ENCODE data around the gene EXOC2. TPM values are rescaled to one million over a fixed set of nuclear protein-coding genes. Genes with fewer than 3 reads are reported as not detected.

EXOC2 gene
- polyA plus RNA-seq, 1 donor (not counting 4 experiments of a cell fraction or from before 2014, with no cell fraction given): 28.4 TPM

DNA sequence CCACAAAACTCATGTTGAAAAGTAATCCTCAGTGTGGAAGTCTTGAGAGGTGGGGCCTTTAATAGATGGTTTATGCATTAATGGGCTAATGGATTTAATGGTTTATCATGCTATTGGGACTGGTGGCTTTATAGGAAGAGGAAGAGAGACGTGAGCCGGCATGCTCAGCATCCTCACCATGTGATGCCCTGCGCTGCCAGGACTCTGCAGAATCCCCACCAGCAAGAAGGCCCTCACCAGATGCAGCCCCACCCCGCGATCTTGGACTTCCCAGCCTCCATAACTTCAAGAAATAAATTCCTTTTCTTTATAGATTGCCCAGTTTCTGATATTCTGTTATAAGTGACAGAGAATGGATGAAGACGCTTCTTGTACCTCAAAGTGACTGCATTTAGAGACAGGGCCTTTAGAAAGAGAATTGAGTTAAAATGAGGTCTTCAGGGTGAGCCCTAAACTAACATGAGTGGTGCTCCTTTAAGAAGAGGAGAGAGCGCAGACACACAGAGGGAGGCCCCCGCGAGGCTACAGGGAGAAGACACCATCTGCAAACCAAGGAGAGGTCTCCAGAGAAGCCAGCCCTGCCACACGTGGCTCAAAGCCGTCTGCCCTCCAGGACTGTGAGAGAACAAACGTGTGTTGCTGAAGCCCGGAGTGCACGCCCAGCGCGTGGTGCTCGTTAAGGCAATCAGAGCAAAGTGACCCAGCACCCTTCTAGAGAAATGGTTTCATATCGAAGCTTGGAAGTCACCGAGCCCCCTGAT, 244.5 kb downstream of the EXOC2 start:
- TF ChIP-seq EZH2 (IDR thresholded peaks at IDR 0.05; ENCODE audit: low read length): no peak
- TF ChIP-seq, protein P1, sequence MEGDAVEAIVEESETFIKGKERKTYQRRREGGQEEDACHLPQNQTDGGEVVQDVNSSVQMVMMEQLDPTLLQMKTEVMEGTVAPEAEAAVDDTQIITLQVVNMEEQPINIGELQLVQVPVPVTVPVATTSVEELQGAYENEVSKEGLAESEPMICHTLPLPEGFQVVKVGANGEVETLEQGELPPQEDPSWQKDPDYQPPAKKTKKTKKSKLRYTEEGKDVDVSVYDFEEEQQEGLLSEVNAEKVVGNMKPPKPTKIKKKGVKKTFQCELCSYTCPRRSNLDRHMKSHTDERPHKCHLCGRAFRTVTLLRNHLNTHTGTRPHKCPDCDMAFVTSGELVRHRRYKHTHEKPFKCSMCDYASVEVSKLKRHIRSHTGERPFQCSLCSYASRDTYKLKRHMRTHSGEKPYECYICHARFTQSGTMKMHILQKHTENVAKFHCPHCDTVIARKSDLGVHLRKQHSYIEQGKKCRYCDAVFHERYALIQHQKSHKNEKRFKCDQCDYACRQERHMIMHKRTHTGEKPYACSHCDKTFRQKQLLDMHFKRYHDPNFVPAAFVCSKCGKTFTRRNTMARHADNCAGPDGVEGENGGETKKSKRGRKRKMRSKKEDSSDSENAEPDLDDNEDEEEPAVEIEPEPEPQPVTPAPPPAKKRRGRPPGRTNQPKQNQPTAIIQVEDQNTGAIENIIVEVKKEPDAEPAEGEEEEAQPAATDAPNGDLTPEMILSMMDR (optimal IDR thresholded peaks at IDR 0.05 in 1 of 3, IDR thresholded peaks at IDR 0.05 in 1 of 3, conservative IDR thresholded peaks at IDR 0.05 in 1 of 3; ENCODE audit: extremely low read depth in 1 of 3, insufficient read depth in 2 of 3, low read length in 3 of 3): no peak
- dilution Hi-C loops (cut with MboI; ENCODE audit: extremely low pct_ligation_motif_present, low sequenced_read_pairs): no loop called here
- FAIRE-seq: no peak

DNA sequence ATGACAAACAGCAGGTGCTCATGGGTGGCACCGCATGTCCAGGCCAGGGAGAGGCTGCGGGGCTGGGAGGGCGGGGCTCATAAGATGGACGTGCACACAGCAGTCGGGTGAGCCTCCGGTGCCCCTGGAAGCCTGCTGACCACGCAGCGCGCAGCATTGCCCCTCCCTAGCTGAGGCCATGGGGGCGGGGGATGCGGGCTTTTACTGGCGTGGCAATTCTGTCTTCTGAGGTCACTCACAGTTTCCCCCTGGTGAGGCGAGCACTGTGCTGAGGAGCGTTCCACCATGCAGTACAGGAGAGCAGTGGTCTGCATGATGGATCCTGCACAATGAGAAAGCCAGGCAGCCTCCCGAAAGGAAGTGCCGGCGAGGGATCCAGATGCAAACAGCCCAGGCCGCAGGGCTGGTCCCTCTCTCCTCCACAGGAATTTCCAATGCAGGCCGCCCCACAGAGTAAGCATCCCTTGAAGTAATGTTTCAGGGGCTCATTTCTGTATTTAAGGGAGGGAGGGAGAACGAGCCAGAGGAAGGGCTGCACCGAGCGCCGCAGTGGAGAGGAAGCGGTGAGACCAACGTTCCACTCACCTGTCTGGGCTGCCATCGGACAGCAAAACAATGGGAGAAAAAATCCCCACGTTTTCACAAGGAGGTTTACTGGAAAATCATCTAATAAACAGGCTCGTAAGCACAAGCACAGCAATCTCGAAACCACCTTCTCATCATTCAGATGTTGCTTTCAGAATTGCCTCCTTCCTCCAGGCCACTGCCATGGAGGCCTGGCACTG, 245.4 kb downstream of the EXOC2 start:
- DNase-seq (ENCODE audit: low read depth, low spot score) (no peak), FAIRE-seq (no peak)
- Histone ChIP-seq H3K9me1 (ENCODE audit: control insufficient read depth, extremely low read depth, insufficient read depth, low read length) (no peaks in the 10 kb centered on the region), H3K27ac (ENCODE audit: control insufficient read depth, insufficient read depth, low read length) (no peak overlapping the region), H3K27me3 (ENCODE audit: control insufficient read depth, extremely low read depth, insufficient read depth, low read length) (no peaks in the 10 kb centered on the region), H3K9ac (ENCODE audit: control insufficient read depth, extremely low read depth, insufficient read depth, low read length) (no peak overlapping the region), H3K36me3 (ENCODE audit: control insufficient read depth in 2 of 2, extremely low read depth in 1 of 2, insufficient read depth in 2 of 2, low read length in 2 of 2) (no peaks in the 10 kb centered on the region), H3K9me3 (ENCODE audit: control insufficient read depth, low read depth, low read length) (no peaks in the 10 kb centered on the region), H3K4me1 (ENCODE audit: control insufficient read depth, extremely low read depth, insufficient read depth, low read length) (no peaks in the 10 kb centered on the region), H3K79me2 (ENCODE audit: control insufficient read depth, insufficient read depth, low read length) (no peaks in the 10 kb centered on the region), H2AFZ (ENCODE audit: control insufficient read depth, low read length) (no peak overlapping the region), H3K4me3 (ENCODE audit: control insufficient read depth in 2 of 3, extremely low read depth in 1 of 3, insufficient read depth in 2 of 3, low read depth in 1 of 3, low read length in 3 of 3) (no peak overlapping the region), H4K20me1 (ENCODE audit: control insufficient read depth, extremely low read depth, insufficient read depth, low read length) (no peaks in the 10 kb centered on the region), H3K4me2 (ENCODE audit: control insufficient read depth, extremely low read depth, insufficient read depth, low read depth, low read length) (no peak overlapping the region)
- dilution Hi-C loops (cut with MboI; ENCODE audit: extremely low pct_ligation_motif_present, low sequenced_read_pairs): no loop called here
- no peak for TF ChIP-seq EZH2 (IDR thresholded peaks at IDR 0.05; ENCODE audit: low read length)
- TF ChIP-seq, protein P1 (optimal IDR thresholded peaks at IDR 0.05 in 1 of 3, IDR thresholded peaks at IDR 0.05 in 1 of 3, conservative IDR thresholded peaks at IDR 0.05 in 1 of 3; ENCODE audit: extremely low read depth in 1 of 3, insufficient read depth in 2 of 3, low read length in 3 of 3): no peak

More for the DNA sequence above, 244.5 kb downstream of the EXOC2 start:
- Histone ChIP-seq H3K79me2 (ENCODE audit: control insufficient read depth, insufficient read depth, low read length) (no peaks in the 10 kb centered on the region), H3K9me3 (ENCODE audit: control insufficient read depth, low read depth, low read length) (no peaks in the 10 kb centered on the region), H3K9me1 (ENCODE audit: control insufficient read depth, extremely low read depth, insufficient read depth, low read length) (no peaks in the 10 kb centered on the region), H3K4me3 (ENCODE audit: control insufficient read depth in 2 of 3, extremely low read depth in 1 of 3, insufficient read depth in 2 of 3, low read depth in 1 of 3, low read length in 3 of 3) (no peak overlapping the region), H3K27me3 (ENCODE audit: control insufficient read depth, extremely low read depth, insufficient read depth, low read length) (no peaks in the 10 kb centered on the region), H3K36me3 (ENCODE audit: control insufficient read depth in 2 of 2, extremely low read depth in 1 of 2, insufficient read depth in 2 of 2, low read length in 2 of 2) (no peaks in the 10 kb centered on the region), H3K4me1 (ENCODE audit: control insufficient read depth, extremely low read depth, insufficient read depth, low read length) (no peaks in the 10 kb centered on the region), H3K27ac (ENCODE audit: control insufficient read depth, insufficient read depth, low read length) (no peak overlapping the region), H3K9ac (ENCODE audit: control insufficient read depth, extremely low read depth, insufficient read depth, low read length) (no peak overlapping the region), H4K20me1 (ENCODE audit: control insufficient read depth, extremely low read depth, insufficient read depth, low read length) (no peaks in the 10 kb centered on the region), H2AFZ (ENCODE audit: control insufficient read depth, low read length) (no peak overlapping the region), H3K4me2 (ENCODE audit: control insufficient read depth, extremely low read depth, insufficient read depth, low read depth, low read length) (no peak overlapping the region)
- DNase-seq (ENCODE audit: low read depth, low spot score): no peak

Measured in keratinocyte (primary cell).